ENCODE measurements around the gene CABP1.
"Not testable (repeated sequence)": the region's sequence is repeated elsewhere in the genome, so short reads cannot be mapped to it uniquely, and the experiment has no call there.

The CABP1 gene

DNA sequence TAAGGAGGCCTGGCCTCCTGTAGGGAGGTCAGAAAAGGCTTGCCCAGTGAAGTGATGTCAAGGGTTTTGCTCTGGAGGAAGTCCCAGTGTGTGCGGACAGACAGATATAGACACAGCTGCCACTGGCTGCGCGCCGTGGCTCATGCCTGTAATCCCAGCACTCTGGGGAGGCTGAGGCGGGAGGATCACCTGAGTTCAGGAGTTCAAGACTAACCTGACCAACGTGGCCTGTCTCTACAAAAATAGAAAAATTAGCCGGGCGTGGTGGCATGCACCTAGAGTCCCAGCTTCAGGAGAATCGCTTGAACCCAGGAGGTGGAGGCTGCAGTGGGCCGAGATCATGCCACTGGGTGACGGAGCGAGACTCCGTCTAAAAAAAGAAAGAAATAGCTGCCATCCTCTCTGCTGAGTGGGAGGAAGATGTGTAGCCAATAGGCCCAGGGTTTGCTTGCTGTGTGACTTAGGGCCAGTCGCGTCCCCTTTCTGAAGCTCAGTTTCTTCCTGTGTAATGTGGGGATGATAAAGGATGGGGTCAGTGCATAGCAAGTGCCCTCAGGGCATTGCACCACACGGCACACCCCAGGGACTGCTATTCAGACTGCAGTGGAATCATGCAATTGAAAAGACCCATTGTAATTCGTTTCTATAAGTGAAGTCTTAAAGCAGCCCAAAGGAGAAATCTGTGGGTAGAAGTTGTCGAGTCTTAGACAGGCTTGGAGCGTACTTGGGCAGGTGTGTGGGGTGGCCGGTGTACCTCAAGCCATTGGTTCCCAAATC, 27.9 kb downstream of the CABP1 start:
- Mint-ChIP-seq H3K9me3 (no peaks in the 10 kb centered on the region), H3K27ac (no peak overlapping the region), H3K4me3 (no peak overlapping the region), H3K4me1 (ENCODE audit: low read depth) (no peaks in the 10 kb centered on the region), H3K36me3 (ENCODE audit: low read depth) (no peaks in the 10 kb centered on the region), H3K27me3 (ENCODE audit: low read depth) (no peaks in the 10 kb centered on the region)
- no peak for DNase-seq (ENCODE audit: low spot score)

GRCh38 chr12:120668868-120669840, 28.7 kb downstream of the CABP1 start:
- no peak overlapping the region for H3K4me3 Mint-ChIP-seq
- no peak for DNase-seq (ENCODE audit: low spot score)

DNA sequence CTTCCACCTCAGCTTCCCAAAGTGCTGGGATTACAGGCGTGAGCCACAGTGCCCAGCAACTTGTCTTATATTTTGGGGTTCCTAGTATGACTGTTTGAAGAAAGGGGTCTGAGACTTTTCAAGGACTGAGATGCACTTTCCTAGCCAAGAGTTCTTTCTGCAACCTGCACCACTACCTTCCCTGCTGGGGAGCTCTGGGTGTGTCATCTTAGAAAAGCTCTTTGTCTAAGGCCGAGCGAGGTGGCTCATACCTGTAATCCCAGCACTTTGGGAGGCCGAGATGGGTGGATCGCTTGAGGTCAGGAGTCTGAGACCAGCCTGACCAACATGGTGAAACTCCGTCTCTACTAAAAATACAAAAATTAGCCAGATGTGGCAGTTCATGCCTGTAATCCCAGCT, 29.8 kb downstream of the CABP1 start:
- H3K9me3 Mint-ChIP-seq; H3K27ac Mint-ChIP-seq; H3K36me3 Mint-ChIP-seq (ENCODE audit: low read depth); H3K4me3 Mint-ChIP-seq; H3K27me3 Mint-ChIP-seq (ENCODE audit: low read depth); DNase-seq (ENCODE audit: low spot score); H3K4me1 Mint-ChIP-seq (ENCODE audit: low read depth): not testable (repeated sequence)

More at GRCh38 chr12:120668868-120669840, 28.7 kb downstream of the CABP1 start:
- Mint-ChIP-seq H3K4me1 (ENCODE audit: low read depth) (peaks cover 2% of the 10 kb centered on the region), H3K27me3 (ENCODE audit: low read depth) (no peaks in the 10 kb centered on the region), H3K27ac (no peak overlapping the region), H3K36me3 (ENCODE audit: low read depth) (no peaks in the 10 kb centered on the region), H3K9me3 (no peaks in the 10 kb centered on the region)

DNA sequence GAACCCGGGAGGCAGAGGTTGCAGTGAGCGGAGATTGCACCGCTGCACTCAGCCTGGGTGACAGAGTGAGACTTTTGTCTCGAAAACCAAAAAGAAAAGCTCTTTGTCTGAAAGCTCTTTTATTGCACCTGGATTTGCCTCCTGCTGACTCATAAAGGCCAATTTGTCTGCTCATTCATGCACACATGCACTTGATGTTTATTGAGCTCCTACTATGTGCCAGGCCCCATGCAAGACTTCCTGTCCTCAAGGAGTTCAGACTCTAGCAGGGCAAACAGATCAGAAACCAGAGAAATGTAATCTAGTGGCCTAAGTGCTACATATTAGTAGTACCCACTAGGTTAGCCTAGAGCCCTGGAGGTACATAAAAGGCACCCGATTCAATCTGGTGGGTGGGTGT, 30.2 kb downstream of the CABP1 start:
- peaks cover 2% of the 10 kb centered on the region for H3K4me1 Mint-ChIP-seq (ENCODE audit: low read depth)
- H3K9me3 Mint-ChIP-seq, result no peaks in the 10 kb centered on the region
- no peak overlapping the region for H3K27ac Mint-ChIP-seq
- no peak overlapping the region for H3K4me3 Mint-ChIP-seq
- DNase-seq (ENCODE audit: low spot score), result no peak
- no peaks in the 10 kb centered on the region for H3K36me3 Mint-ChIP-seq (ENCODE audit: low read depth)
- H3K27me3 Mint-ChIP-seq (ENCODE audit: low read depth), result no peaks in the 10 kb centered on the region

- Mint-ChIP-seq H3K27ac (no peak overlapping the region), H3K4me3 (no peak overlapping the region), H3K27me3 (ENCODE audit: low read depth) (no peaks in the 10 kb centered on the region), H3K9me3 (no peaks in the 10 kb centered on the region), H3K36me3 (ENCODE audit: low read depth) (no peaks in the 10 kb centered on the region), H3K4me1 (ENCODE audit: low read depth) (peaks cover 15% of the 10 kb centered on the region)
- no peak for DNase-seq (ENCODE audit: low spot score)
These were observed 33.7 kb downstream of the CABP1 start for GRCh38 chr12:120674097-120674636.

DNA sequence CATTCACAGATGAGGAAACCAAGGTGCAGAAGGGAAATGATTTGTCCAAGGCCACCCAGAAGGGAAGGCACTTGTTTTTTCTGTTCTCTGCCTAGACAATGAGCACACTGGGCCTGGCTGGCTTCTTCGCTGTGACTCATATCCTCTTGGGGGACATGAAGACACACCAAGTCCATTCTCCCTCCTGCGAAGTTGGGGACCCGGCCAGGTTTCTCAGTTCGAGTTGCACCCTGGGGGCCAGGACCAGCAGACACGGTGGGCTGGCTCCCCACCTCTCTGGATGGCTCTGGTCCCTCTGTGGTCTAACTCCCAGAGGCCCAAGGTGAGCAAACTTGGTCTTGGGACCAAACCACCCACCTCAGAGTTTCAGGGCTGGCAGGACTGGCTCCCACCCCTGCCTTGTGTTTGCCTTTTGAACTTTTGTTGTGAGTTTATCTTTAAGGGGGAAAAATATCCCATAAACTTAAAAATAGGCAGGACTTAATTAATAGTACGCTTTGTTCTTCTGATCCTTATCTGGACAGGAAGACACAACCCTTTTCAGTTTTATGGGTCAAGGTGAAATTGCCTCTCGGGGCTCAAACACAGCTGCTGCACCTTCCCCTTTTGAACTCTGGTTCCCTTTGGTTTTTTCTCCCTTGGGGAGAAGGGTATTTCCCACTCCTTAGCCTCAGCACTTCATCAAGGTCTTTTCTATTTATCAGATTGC, 37.5 kb downstream of the CABP1 start:
- Mint-ChIP-seq H3K4me1 (ENCODE audit: low read depth) (peaks cover 18% of the 10 kb centered on the region), H3K4me3 (peak overlapping the region; percentile 55), H3K9me3 (no peaks in the 10 kb centered on the region), H3K27me3 (ENCODE audit: low read depth) (no peaks in the 10 kb centered on the region), H3K27ac (peak overlapping the region; percentile 72), H3K36me3 (ENCODE audit: low read depth) (no peaks in the 10 kb centered on the region)
- DNase-seq (ENCODE audit: low spot score), result peak; percentile 18

GRCh38 chr12:120678572-120678971, 38.1 kb downstream of the CABP1 start:
- Mint-ChIP-seq H3K4me3 (peak overlapping the region; percentile 42), H3K36me3 (ENCODE audit: low read depth) (no peaks in the 10 kb centered on the region), H3K9me3 (no peaks in the 10 kb centered on the region), H3K27ac (peak overlapping the region; percentile 57), H3K4me1 (ENCODE audit: low read depth) (peaks cover 17% of the 10 kb centered on the region), H3K27me3 (ENCODE audit: low read depth) (no peaks in the 10 kb centered on the region)
- DNase-seq (ENCODE audit: low spot score), result no peak

DNA sequence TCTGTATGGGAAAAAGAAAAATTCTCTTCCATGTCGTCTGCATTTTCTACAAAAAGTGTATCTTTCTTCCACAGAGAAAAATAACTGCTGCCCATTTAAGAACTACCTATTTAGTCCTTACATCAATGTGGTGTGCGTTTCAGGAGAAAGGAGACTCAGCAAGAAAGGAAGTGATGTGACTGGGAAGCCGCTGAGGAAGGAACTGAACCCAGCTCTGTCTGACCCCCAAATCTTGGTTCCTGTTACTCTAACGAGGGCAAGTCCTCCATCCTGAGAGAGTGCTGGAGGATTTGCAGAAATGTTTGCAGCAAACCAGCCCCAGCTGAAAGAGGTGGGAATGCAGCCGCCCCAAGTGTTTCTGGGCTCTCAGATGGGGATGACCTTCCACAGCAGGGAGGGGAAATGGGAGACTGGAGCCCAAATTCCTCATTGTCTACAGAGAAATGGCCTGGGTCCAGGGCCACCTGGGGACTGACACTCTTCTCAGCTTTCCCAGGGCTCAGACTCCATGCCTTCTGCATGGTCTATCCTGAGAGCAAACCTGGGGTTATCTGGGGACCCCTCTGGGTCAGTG, 39.8 kb downstream of the CABP1 start:
- Mint-ChIP-seq H3K9me3 (no peaks in the 10 kb centered on the region), H3K27ac (no peak overlapping the region), H3K4me3 (no peak overlapping the region), H3K4me1 (ENCODE audit: low read depth) (peaks cover 25% of the 10 kb centered on the region), H3K36me3 (ENCODE audit: low read depth) (no peaks in the 10 kb centered on the region), H3K27me3 (ENCODE audit: low read depth) (no peaks in the 10 kb centered on the region)
- DNase-seq (ENCODE audit: low spot score), result no peak

GRCh38 chr12:120684523-120684932, 44.1 kb downstream of the CABP1 start:
- H3K36me3 Mint-ChIP-seq (ENCODE audit: low read depth), result peaks cover 3% of the 10 kb centered on the region
- peak overlapping the region; percentile 81 for H3K27ac Mint-ChIP-seq
- no peaks in the 10 kb centered on the region for H3K9me3 Mint-ChIP-seq
- H3K4me1 Mint-ChIP-seq (ENCODE audit: low read depth), result peaks cover 33% of the 10 kb centered on the region
- H3K27me3 Mint-ChIP-seq (ENCODE audit: low read depth), result no peaks in the 10 kb centered on the region
- peak overlapping the region; percentile 66 for H3K4me3 Mint-ChIP-seq
- DNase-seq (ENCODE audit: low spot score), result peak; percentile 15

GRCh38 chr12:120685522-120685921, 45.1 kb downstream of the CABP1 start:
- H3K9me3 Mint-ChIP-seq, result no peaks in the 10 kb centered on the region
- peak overlapping the region; percentile 91 for H3K4me3 Mint-ChIP-seq
- H3K27me3 Mint-ChIP-seq (ENCODE audit: low read depth), result no peaks in the 10 kb centered on the region
- no peak for DNase-seq (ENCODE audit: low spot score)
- H3K27ac Mint-ChIP-seq, result peak overlapping the region; percentile 81
- peaks cover 3% of the 10 kb centered on the region for H3K36me3 Mint-ChIP-seq (ENCODE audit: low read depth)
- peaks cover 39% of the 10 kb centered on the region for H3K4me1 Mint-ChIP-seq (ENCODE audit: low read depth)

GRCh38 chr12:120686151-120686689, 45.8 kb downstream of the CABP1 start:
- Mint-ChIP-seq H3K27me3 (ENCODE audit: low read depth) (no peaks in the 10 kb centered on the region), H3K9me3 (no peaks in the 10 kb centered on the region), H3K36me3 (ENCODE audit: low read depth) (peaks cover 5% of the 10 kb centered on the region), H3K4me1 (ENCODE audit: low read depth) (peaks cover 45% of the 10 kb centered on the region), H3K4me3 (peak overlapping the region; percentile 91), H3K27ac (peak overlapping the region; percentile 92)
- peak; percentile 98 for DNase-seq (ENCODE audit: low spot score)

GRCh38 chr12:120686690-120687577, 46.5 kb downstream of the CABP1 start, which contains the start of gene MLEC:
TSS of gene MLEC (plus strand) at chr12:120687149. CDS start at chr12:120687297, 148 bp downstream.
- Mint-ChIP-seq H3K27me3 (ENCODE audit: low read depth) (no peaks in the 10 kb centered on the region), H3K4me1 (ENCODE audit: low read depth) (peaks cover 51% of the 10 kb centered on the region), H3K9me3 (no peaks in the 10 kb centered on the region), H3K36me3 (ENCODE audit: low read depth) (peaks cover 5% of the 10 kb centered on the region), H3K27ac (peak within 1 kb of the TSS; percentile 92), H3K4me3 (peak within 1 kb of the TSS; percentile 92)
- peak; percentile 100 for DNase-seq (ENCODE audit: low spot score)
